GM12878 (cell line): ENCODE results near the gene SEC24D. TPM values are rescaled to one million over a fixed set of nuclear protein-coding genes. Genes with fewer than 3 reads are reported as not detected.

Source experiments
- ATAC-seq: fragments of 200-7000 bp; cut with Tn5 transposase; 3 replicates; pipeline ENCODE4 v1.9.1; 2020; ENCODE audit warnings: mild to moderate bottlenecking, moderate library complexity
- BruUV-seq: library from RNA; stranded (reverse); fragments of 400-500 nt; replicated peaks from 2 replicates; lab custom pipeline; 2021; lab: Mats Ljungman, UMichigan
- CTCF ChIA-PET: fragments of 300-600 bp; sonication (Branson Sonifier 250); formaldehyde crosslinking; extraction: SDS; loops from one replicate; lab custom pipeline; 2021; ENCODE audit warnings: inconsistent platforms; lab: Yijun Ruan, JAX
- POLR2A ChIA-PET: fragments of 350-600 bp; formaldehyde crosslinking; extraction: SDS; loops from one replicate; lab custom pipeline; 2021; ENCODE audit warnings: inconsistent platforms; lab: Charles Lee
- RAD21 ChIA-PET: fragments of 300-600 bp; sonication (Branson Sonifier 250); formaldehyde crosslinking; loops from one replicate; lab custom pipeline; 2023; ENCODE audit warnings: antibody characterized with exemption; ENCODE audit not compliant: unreplicated experiment; lab: Charles Lee
- SMC1A ChIA-PET: fragments of 300-600 bp; sonication (Branson Sonifier 250); formaldehyde crosslinking; loops from one replicate; lab custom pipeline; 2023; ENCODE audit not compliant: unreplicated experiment, uncharacterized antibody; lab: Charles Lee
- DNase-seq: peaks from one replicate; pipeline ENCODE4 v3.0.0-alpha.2; 2011; ENCODE audit warnings: low read depth, low spot score
- FAIRE-seq: peaks from 3 replicates; lab custom pipeline; 2011; peaks lifted over from hg19 to GRCh38; lab: Jason Lieb, UNC
- H2AFZ ChIP-seq: 2 replicates; pipeline ENCODE4 v1.6.0; 2011; ENCODE audit warnings: low read depth, low read length, control low read depth; ENCODE audit not compliant: control insufficient read depth
- H3K27ac ChIP-seq: 2 replicates; pipeline ENCODE4 v1.5.1; 2011; ENCODE audit warnings: control low read depth; ENCODE audit not compliant: control insufficient read depth, insufficient read depth
- H3K27me3 ChIP-seq, 2 experiments: replicated peaks in 1 of 2; 2 replicates each; pipeline versions ENCODE4 v1.6.0 to v1.6.1; 2011; ENCODE audit warnings: low read length in 1 of 2; ENCODE audit not compliant: control insufficient read depth in 2 of 2, insufficient read depth in 2 of 2
- H3K36me3 ChIP-seq, 2 experiments: 2 replicates each; pipeline ENCODE4 v1.5.1; 2011; ENCODE audit warnings: low read length in 1 of 2; ENCODE audit not compliant: control insufficient read depth in 2 of 2, insufficient read depth in 2 of 2
- H3K4me1 ChIP-seq: 2 replicates; pipeline ENCODE4 v1.6.1; 2011; ENCODE audit warnings: mild to moderate bottlenecking, low read length, moderate library complexity, mixed read lengths; ENCODE audit not compliant: control insufficient read depth, insufficient read depth
- H3K4me2 ChIP-seq: 2 replicates; pipeline ENCODE4 v1.6.0; 2011; ENCODE audit warnings: control low read depth; ENCODE audit not compliant: control insufficient read depth, insufficient read depth
- H3K4me3 ChIP-seq: fragments of 200-600 bp; sonication (generic); 2 replicates; pipeline ENCODE4 v1.5.1; 2016
- H3K79me2 ChIP-seq: 2 replicates; pipeline ENCODE4 v1.6.0; 2011; ENCODE audit warnings: low read length; ENCODE audit not compliant: control insufficient read depth, insufficient read depth
- H3K9ac ChIP-seq: 2 replicates; pipeline ENCODE4 v1.8.0; 2011; ENCODE audit warnings: low read length, control low read depth, mixed read lengths; ENCODE audit not compliant: control insufficient read depth, insufficient read depth
- H3K9me3 ChIP-seq: replicated peaks from 3 replicates; pipeline ENCODE4 v1.5.1; 2011; ENCODE audit warnings: mild to moderate bottlenecking, low read length; ENCODE audit not compliant: control insufficient read depth, insufficient read depth
- H4K20me1 ChIP-seq: 2 replicates; pipeline ENCODE4 v1.6.0; 2011; ENCODE audit not compliant: control insufficient read depth, insufficient read depth
- ASH2L ChIP-seq: fragments of 300-600, 200-600 bp; sonication (generic); IDR thresholded peaks from 2 replicates; pipeline ENCODE4 v1.6.1; 2017; ENCODE audit warnings: low read depth, mild to moderate bottlenecking, borderline replicate concordance
- CREM ChIP-seq: IDR thresholded peaks from 2 replicates; pipeline ENCODE4 v1.6.1; 2014; ENCODE audit warnings: antibody characterized with exemption, low read depth
- HDAC2 ChIP-seq: fragments of 200-600 bp; sonication (generic); IDR thresholded peaks from 2 replicates; pipeline ENCODE4 v1.6.1; 2017
- HDGF ChIP-seq: fragments of 450-650 bp; IDR thresholded peaks from 2 replicates; pipeline ENCODE4 v1.6.1; 2016; ENCODE audit warnings: antibody characterized with exemption
- NR2C2 ChIP-seq: IDR thresholded peaks from 2 replicates; pipeline ENCODE4 v1.6.1; 2011; ENCODE audit warnings: borderline replicate concordance, low read depth; ENCODE audit not compliant: control insufficient read depth, insufficient read length
- NR2F1 ChIP-seq: fragments of 450-650 bp; conservative IDR thresholded peaks from 2 replicates; pipeline ENCODE4 v1.6.1; 2017; ENCODE audit warnings: mild to moderate bottlenecking
- PML ChIP-seq: IDR thresholded peaks from 2 replicates; pipeline ENCODE4 v1.6.1; 2012; ENCODE audit warnings: low read length, inconsistent platforms
- RAD51 ChIP-seq: fragments of 450-650 bp; IDR thresholded peaks from 2 replicates; pipeline ENCODE4 v1.6.1; 2016; ENCODE audit warnings: moderate library complexity, mild to moderate bottlenecking, inconsistent platforms
- SMAD5 ChIP-seq: IDR thresholded peaks from 2 replicates; pipeline ENCODE4 v1.6.1; 2016; ENCODE audit warnings: antibody characterized with exemption, low read depth
- STAT1 ChIP-seq: fragments of 450-650 bp; conservative IDR thresholded peaks from 2 replicates; pipeline ENCODE4 v1.6.1; 2014; ENCODE audit warnings: antibody characterized with exemption, mild to moderate bottlenecking
- TCF7 ChIP-seq: IDR thresholded peaks from 2 replicates; pipeline ENCODE4 v1.6.1; 2014; ENCODE audit warnings: antibody characterized with exemption, borderline replicate concordance
- WGBS: methylation state at CpG from one replicate; pipeline ENCODE4 v1.1.6; 2016; ENCODE audit warnings: low lambda C conversion rate; ENCODE audit not compliant: insufficient replicate concordance, insufficient coverage; ENCODE audit errors: missing lambda C conversion rate; 5-methylcytosine and 5-hydroxymethylcytosine counted together
- in situ Hi-C: fragments of 300-500 bp; cut with MboI; formaldehyde crosslinking; loops from 9 replicates; pipeline ENCODE4 v1.14.3; 2018; ENCODE audit warnings: mixed read lengths
- intact Hi-C: fragments of 100-400 bp; cut with micrococcal nuclease; formaldehyde crosslinking; loops from one replicate; pipeline ENCODE4 v1.14.2; 2022; ENCODE audit not compliant: unreplicated experiment
- polyA plus RNA-seq, 11 experiments: library from polyadenylated mRNA; depleted of rRNA in 4 of 11; unstranded in 6 of 11; stranded (reverse) in 5 of 11; fragments of >200 nt; fragmentation: Nextera tagmentation in 4 of 11; fragmentation: Illumina TruSeq in 1 of 11; extraction: Ambion mirVana in 4 of 11; extraction: Trizol in 1 of 11; gene quantifications; 1 replicate in 1 of 11; 2 replicates in 10 of 11; pipeline versions ENCODE4 v1.2.1 to v1.2.3, GENCODE V29; 2011 to 2016; ENCODE audit warnings: inconsistent platforms in 2 of 11, missing spikeins in 2 of 11, low read depth in 1 of 11
- total RNA-seq, 4 experiments: library from RNA; depleted of rRNA in 3 of 4; stranded (reverse); fragments of >200 nt in 3 of 4; fragmentation: Illumina TruSeq in 1 of 4; extraction: Trizol in 1 of 4; gene quantifications; 2 replicates each; pipeline versions ENCODE4 v1.2.1 to v1.2.3, GENCODE V29; 2013 to 2021
- TF ChIP-seq, protein P1 (sequence below): fragments of 450-650 bp; formaldehyde crosslinking; IDR thresholded peaks from 2 replicates; pipeline ENCODE4 v1.4.0; 2022; ENCODE audit warnings: mild to moderate bottlenecking, moderate library complexity
- TF ChIP-seq, protein P2 (sequence below): IDR thresholded peaks from 2 replicates; pipeline ENCODE4 v1.6.1; 2012; ENCODE audit warnings: mild to moderate bottlenecking, low read depth, low read length
- TF ChIP-seq, protein P3 (sequence below): fragments of 450-650 bp; IDR thresholded peaks from 2 replicates; pipeline ENCODE4 v1.6.1; 2016; ENCODE audit warnings: mild to moderate bottlenecking
- TF ChIP-seq, protein P4 (sequence below): IDR thresholded peaks from 2 replicates; pipeline ENCODE4 v1.6.1; 2012; ENCODE audit warnings: low read depth, low read length, improper control_type of control experiment
- TF ChIP-seq, protein P5 (sequence below): IDR thresholded peaks from 2 replicates; pipeline ENCODE4 v1.6.1; 2012; ENCODE audit warnings: low read length, inconsistent platforms

SEC24D gene
- total and polyA plus RNA-seq, 10 of the 15 experiments (the other 5 are each of a cell fraction or from before 2014, with no cell fraction given) = 12.8 to 61.9 (median 25.6) TPM

DNA sequence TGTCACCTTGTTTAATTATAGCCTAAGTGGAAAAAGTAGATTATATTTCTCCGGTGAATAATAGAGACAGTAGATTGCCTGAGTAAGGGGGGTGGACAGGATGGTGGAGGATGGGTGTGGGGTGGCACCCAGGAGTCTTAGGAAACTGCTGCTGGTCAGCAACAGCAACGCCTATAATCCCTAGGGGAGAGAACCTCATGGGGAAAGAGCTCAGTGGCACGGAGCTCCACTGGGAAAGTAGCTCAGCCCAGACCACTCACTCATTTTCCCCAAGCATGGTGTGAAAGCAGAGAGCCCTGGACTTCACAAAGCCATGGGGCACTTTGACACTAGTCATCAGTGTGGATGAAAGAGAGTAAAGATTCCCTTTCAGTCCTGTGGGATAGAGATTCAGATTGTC, 119.6 kb downstream of the SEC24D start:
- no TSS peak for BruUV-seq
- Histone ChIP-seq H2AFZ (no peak overlapping the region), H3K4me1 (no peaks in the 10 kb centered on the region), H3K9ac (no peak overlapping the region), H3K27me3 (no peaks in the 10 kb centered on the region), H3K4me2 (no peak overlapping the region), H3K9me3 (no peaks in the 10 kb centered on the region), H3K36me3 (peaks cover 0 to 9% of the 10 kb centered on the region in 2 experiments; a peak in 2 of 4 replicates), H3K4me3 (no peak overlapping the region), H3K79me2 (no peaks in the 10 kb centered on the region), H3K27ac (no peak overlapping the region), H4K20me1 (no peaks in the 10 kb centered on the region)
- WGBS = 53% methylated on average over 3 of the region's 3 CpGs
- ATAC-seq (no peak), DNase-seq (no peak), FAIRE-seq (no peak)
- RAD21 ChIA-PET = no interaction called here
- POLR2A ChIA-PET = no interaction called here
- intact Hi-C loops = no loop called here
- SMC1A ChIA-PET = interaction anchor here (1.3 kb wide), 1 partner anchor 21 kb away, joined by 4 read pairs; no protein-coding TSS in a partner anchor
- in situ Hi-C loops = no loop called here
- CTCF ChIA-PET = interaction anchor here (1.0 to 1.7 kb wide), 3 partner anchors 11 to 25 kb away, joined by 3 read pairs; no protein-coding TSS in a partner anchor
- TF ChIP-seq NR2F1 = no peak
- TF ChIP-seq, protein P1, sequence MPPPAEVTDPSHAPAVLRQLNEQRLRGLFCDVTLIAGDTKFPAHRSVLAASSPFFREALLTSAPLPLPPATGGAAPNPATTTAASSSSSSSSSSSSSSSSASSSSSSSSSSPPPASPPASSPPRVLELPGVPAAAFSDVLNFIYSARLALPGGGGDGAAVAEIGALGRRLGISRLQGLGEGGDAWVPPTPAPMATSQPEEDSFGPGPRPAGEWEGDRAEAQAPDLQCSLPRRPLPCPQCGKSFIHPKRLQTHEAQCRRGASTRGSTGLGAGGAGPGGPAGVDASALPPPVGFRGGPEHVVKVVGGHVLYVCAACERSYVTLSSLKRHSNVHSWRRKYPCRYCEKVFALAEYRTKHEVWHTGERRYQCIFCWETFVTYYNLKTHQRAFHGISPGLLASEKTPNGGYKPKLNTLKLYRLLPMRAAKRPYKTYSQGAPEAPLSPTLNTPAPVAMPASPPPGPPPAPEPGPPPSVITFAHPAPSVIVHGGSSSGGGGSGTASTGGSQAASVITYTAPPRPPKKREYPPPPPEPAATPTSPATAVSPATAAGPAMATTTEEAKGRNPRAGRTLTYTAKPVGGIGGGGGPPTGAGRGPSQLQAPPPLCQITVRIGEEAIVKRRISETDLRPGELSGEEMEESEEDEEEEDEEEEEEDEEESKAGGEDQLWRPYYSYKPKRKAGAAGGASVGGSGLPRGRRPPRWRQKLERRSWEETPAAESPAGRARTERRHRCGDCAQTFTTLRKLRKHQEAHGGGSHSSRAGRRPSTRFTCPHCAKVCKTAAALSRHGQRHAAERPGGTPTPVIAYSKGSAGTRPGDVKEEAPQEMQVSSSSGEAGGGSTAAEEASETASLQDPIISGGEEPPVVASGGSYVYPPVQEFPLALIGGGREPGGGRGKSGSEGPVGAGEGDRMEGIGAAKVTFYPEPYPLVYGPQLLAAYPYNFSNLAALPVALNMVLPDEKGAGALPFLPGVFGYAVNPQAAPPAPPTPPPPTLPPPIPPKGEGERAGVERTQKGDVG (CRISPR knock-in tag) = no peak
- TF ChIP-seq NR2C2 = no peak
- no peak for TF ChIP-seq HDGF
- TF ChIP-seq, protein P2, sequence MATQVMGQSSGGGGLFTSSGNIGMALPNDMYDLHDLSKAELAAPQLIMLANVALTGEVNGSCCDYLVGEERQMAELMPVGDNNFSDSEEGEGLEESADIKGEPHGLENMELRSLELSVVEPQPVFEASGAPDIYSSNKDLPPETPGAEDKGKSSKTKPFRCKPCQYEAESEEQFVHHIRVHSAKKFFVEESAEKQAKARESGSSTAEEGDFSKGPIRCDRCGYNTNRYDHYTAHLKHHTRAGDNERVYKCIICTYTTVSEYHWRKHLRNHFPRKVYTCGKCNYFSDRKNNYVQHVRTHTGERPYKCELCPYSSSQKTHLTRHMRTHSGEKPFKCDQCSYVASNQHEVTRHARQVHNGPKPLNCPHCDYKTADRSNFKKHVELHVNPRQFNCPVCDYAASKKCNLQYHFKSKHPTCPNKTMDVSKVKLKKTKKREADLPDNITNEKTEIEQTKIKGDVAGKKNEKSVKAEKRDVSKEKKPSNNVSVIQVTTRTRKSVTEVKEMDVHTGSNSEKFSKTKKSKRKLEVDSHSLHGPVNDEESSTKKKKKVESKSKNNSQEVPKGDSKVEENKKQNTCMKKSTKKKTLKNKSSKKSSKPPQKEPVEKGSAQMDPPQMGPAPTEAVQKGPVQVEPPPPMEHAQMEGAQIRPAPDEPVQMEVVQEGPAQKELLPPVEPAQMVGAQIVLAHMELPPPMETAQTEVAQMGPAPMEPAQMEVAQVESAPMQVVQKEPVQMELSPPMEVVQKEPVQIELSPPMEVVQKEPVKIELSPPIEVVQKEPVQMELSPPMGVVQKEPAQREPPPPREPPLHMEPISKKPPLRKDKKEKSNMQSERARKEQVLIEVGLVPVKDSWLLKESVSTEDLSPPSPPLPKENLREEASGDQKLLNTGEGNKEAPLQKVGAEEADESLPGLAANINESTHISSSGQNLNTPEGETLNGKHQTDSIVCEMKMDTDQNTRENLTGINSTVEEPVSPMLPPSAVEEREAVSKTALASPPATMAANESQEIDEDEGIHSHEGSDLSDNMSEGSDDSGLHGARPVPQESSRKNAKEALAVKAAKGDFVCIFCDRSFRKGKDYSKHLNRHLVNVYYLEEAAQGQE = no peak
- TF ChIP-seq, protein P3, sequence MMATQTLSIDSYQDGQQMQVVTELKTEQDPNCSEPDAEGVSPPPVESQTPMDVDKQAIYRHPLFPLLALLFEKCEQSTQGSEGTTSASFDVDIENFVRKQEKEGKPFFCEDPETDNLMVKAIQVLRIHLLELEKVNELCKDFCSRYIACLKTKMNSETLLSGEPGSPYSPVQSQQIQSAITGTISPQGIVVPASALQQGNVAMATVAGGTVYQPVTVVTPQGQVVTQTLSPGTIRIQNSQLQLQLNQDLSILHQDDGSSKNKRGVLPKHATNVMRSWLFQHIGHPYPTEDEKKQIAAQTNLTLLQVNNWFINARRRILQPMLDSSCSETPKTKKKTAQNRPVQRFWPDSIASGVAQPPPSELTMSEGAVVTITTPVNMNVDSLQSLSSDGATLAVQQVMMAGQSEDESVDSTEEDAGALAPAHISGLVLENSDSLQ = no peak
- TF ChIP-seq RAD51 = no peak
- TF ChIP-seq HDAC2 = no peak
- TF ChIP-seq, protein P4, sequence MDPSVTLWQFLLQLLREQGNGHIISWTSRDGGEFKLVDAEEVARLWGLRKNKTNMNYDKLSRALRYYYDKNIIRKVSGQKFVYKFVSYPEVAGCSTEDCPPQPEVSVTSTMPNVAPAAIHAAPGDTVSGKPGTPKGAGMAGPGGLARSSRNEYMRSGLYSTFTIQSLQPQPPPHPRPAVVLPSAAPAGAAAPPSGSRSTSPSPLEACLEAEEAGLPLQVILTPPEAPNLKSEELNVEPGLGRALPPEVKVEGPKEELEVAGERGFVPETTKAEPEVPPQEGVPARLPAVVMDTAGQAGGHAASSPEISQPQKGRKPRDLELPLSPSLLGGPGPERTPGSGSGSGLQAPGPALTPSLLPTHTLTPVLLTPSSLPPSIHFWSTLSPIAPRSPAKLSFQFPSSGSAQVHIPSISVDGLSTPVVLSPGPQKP = no peak
- TF ChIP-seq SMAD5 = no peak
- no peak for TF ChIP-seq CREM
- no peak for TF ChIP-seq ASH2L
- TF ChIP-seq, protein P5, sequence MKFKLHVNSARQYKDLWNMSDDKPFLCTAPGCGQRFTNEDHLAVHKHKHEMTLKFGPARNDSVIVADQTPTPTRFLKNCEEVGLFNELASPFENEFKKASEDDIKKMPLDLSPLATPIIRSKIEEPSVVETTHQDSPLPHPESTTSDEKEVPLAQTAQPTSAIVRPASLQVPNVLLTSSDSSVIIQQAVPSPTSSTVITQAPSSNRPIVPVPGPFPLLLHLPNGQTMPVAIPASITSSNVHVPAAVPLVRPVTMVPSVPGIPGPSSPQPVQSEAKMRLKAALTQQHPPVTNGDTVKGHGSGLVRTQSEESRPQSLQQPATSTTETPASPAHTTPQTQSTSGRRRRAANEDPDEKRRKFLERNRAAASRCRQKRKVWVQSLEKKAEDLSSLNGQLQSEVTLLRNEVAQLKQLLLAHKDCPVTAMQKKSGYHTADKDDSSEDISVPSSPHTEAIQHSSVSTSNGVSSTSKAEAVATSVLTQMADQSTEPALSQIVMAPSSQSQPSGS = no peak
- TF ChIP-seq TCF7 = no peak
- TF ChIP-seq PML = no peak
- no peak for TF ChIP-seq STAT1
